ENCODE data around the gene ZNRF3. TPM values are rescaled to one million over a fixed set of nuclear protein-coding genes. Genes with fewer than 3 reads are reported as not detected.
"Not testable (repeated sequence)": the region's sequence is repeated elsewhere in the genome, so short reads cannot be mapped to it uniquely, and the experiment has no call there.

The ZNRF3 gene
- total RNA-seq, 1 donor from 2014 or later, result 6.4 TPM

DNA sequence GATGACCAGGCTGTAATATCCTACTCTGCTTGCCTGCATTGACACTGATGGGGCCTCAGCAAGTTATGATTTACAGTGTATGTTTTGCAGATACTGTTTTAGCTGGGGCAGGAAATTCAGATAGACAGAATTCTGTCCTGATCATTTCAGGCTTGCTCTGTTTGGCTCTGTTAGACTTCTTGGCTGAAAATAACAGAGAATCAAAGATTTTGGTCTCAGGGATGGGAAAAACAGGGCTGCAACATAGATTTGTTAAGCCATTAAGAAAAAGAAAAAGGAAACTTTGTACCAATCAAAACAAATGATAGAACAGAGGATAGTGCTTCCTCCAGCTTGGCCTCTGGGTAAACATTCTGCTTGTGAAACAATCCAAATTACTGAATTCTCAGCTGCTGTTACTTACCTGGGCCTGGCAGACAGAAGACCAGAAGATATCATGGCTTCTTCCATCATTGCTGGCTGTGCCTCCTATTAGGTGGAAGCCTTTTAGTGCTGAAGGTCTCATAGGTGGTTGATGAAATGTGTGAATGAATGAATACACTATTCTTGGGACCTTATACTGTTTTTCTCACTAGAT is 22.0 kb downstream of the ZNRF3 start:
- DNase-seq (ENCODE audit: extremely low read depth, low read depth, low spot score), result no peak

DNA sequence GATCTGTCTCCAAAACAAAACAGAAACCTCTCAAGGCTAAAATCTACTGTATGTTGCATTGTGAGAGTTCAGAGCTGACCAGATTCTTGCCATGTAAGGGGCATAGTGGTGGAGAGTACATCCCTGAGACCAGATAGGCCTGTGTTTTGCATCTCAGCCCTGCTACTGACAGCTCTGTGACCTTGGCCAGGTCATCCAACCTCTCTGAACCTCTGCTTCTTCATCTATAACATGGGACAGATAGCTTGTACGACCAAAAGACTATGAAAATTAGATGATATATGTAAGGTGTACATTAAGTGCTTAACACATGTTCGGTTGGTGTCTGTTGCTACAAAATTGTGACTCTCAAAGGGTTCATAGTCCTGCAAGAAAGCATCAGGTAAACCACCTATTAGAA is 22.9 kb downstream of the ZNRF3 start:
- DNase-seq (ENCODE audit: extremely low read depth, low read depth, low spot score), result no peak

DNA sequence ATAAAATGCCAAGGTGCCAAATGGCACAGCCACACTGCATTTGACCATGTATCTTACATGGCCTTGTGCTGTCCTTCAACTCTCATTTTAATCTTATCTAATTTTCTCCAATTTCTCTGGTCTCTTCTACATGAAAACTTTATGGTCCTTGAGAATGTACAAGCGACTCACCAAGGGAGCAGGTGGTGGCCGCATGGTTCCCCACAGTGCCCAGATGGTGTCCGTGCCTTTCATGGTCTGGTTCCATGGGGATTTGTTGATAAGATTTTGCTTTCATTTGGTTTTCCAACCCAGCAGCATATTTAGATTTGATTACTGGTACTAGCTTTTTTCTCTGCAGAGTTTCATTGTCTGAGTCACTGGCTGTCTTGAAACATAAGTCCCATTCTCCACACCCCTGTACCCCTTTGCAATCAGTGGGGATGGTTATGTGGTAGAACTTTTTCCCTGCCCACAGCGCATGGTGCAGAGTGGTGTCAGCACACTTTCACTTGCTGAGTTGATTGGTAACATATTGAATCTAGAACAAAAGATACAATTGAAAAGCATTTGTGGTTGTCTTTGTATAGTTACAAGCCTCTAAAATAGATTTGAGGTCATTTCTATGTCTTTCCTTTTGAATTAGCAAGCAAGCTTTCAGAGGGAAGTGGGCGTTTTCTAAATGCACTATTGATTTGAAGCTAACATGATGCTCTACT is 24.1 kb downstream of the ZNRF3 start:
- no peak for DNase-seq (ENCODE audit: extremely low read depth, low read depth, low spot score)

DNA sequence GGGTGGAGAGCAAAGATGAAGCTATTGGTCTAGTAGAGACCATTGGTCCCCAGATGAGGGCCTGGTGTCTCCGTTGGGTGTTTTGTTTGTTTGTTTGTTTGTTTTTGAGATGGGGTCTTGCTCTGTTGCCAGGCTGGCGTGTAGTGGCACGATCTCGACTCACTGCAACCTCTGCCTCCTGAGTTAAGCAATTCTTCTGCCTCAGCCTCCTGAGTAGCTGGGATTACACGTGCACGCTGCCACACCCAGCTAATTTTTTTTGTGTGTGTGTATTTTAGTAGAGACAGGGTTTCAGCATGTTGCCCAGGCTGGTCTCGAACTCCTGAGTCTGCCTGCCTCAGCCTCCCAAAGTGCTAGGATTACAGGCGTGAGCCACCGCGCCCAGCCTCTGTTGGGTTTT is 25.4 kb downstream of the ZNRF3 start:
- DNase-seq (ENCODE audit: extremely low read depth, low read depth, low spot score), result not testable (repeated sequence)

DNA sequence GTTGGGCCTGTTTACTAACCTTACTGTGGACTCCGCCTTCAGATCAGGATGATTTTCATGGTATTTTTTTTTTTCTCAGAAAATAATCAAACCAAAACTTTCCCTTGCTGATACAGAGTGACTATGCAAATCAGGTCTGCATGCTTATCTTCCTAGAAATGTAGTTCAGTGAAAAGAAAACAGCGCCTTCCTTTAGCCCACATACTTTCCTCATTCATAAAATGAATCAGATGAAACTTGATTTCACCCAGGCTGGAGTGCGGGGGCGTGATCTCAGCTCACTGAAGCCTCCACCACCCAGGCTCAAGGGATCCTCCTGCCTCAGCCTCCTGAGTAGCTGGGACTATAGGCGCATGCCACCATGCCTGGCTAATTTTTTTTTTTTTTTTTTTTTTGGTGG is 26.0 kb downstream of the ZNRF3 start:
- DNase-seq (ENCODE audit: extremely low read depth, low read depth, low spot score), result no peak

DNA sequence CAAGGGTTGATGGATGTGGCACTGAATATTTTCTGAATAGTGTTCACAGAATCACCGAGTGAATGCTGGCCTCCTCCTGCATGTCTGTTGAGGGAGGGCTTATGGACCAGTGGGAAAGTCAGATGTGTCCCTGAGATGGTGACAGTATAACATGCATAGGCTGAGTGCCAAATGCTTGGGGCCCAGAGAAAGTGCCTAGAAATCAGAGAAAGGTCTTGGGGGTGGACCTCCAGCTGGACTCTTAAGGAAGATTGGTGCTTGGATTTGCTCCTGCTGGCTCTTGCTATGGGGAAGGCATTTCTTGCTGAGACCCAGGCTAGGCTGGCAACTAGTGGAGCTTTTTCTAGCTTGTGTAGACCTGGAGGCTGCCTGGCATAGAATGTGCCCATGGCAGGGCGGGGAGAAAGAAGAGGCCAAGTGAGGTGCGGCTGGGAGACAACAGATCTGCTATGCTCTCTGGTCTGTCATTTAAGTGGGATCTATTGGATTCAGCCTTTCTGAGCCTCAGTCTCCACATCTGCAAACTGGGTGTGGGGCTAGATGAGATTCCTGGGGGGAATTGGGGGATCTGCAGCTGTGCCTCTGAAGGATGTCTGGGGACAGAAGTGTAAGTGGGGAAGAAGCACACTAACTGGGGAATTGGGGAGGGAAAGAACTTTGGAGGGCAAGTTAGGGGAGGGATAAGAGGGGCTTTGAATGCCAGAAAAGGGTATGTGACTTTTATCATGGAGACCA is 27.4 kb downstream of the ZNRF3 start:
- DNase-seq (ENCODE audit: extremely low read depth, low read depth, low spot score), result no peak

DNA sequence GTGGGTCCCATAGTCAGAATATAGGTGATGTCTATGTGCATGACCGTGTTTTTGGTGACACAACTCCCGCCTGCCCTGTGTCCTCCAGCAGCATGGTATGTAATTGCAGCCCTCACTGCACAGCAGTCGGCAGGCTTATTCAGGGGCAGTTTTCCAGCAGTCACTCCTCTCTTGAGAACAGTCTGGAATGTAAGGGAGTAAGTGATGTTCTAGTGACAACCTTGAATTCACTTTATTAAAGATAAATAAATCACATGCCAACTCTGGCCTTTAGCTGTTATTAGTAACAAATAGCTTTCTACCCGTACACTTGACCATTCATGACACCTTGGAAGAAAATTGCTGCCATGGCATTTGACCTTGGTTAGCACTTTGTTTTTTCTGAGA is 27.9 kb downstream of the ZNRF3 start:
- DNase-seq (ENCODE audit: extremely low read depth, low read depth, low spot score), result no peak

DNA sequence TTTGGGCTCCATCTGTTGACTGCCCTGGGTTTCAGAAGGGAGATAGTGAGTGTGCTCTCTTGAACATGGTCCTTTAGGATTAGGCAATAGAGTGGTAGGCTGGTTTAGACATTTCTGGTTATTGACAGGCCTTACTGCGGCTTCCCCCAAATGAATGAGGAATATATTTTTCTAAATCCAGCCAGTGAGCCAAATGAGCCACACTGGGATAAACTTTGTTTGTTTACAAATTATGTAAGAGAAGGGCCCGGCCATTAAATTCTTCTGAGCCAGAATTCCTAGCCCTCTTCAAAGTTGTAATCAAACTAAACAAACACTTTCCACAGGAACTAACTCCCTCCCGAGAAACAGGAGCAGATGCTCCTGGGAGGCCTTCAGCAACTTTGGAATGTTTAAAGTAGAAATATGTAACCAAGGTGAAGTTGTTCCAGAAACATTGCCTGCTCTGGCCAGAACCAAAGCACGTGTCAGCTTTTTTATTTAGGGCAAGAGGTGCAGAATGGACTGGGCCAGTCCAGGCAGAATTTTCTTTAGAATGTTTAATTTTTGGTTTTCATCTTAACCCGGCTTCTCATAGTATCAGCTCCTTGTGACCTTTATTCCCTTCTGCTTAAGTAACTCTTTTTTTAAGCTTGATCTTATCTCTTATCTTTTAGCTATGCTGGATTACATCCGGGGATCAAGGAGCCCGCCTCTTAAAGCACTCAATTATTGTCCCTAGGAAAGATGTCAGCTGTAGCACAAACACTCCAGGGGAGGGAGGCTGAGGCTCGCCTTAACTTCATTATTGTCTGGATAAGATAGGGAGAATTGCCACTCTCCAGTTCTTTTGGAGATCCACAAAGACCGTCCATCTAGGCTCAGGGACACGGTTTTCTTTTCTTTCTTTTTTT is 28.7 kb downstream of the ZNRF3 start:
- no peak for DNase-seq (ENCODE audit: extremely low read depth, low read depth, low spot score)

DNA sequence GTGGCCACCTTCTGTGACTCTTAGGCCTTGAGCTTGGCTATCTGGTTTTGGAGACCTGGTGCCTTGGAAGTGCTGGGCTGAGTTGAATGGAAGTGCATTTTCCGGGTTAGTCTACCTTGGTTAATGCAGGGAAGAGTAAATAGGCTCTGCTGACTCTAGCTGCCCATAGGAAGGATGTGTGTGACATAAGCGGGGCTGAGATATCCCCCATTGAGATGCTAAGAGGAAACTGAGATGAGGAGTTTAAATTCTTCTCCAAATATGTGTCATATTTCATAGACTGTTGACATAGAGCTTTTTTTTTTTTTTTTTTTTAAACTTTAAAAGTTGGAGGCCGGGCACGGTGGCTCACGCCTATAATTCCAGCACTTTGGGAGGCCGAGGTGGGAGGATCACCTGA is 30.8 kb downstream of the ZNRF3 start:
- no peak for DNase-seq (ENCODE audit: extremely low read depth, low read depth, low spot score)

DNA sequence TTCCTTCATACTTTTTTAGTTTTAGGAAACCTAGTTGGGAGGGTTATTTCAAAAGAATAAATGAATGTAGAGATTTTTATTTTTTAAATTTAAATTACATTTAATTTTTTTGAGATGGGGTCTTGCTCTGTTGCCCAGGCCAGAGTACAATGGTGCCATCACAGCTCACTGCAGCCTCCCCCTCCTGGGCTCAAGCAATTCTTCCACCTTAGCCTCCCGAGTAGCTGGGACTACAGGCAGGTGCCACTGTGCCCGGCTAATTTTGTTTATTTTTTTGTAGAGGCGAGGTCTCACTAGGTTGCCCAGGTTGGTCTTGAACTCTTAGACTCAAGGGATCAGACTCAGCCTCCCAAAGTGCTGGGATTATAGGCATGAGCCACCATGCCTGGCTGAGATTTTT is 32.6 kb downstream of the ZNRF3 start:
- no peak for DNase-seq (ENCODE audit: extremely low read depth, low read depth, low spot score)

DNA sequence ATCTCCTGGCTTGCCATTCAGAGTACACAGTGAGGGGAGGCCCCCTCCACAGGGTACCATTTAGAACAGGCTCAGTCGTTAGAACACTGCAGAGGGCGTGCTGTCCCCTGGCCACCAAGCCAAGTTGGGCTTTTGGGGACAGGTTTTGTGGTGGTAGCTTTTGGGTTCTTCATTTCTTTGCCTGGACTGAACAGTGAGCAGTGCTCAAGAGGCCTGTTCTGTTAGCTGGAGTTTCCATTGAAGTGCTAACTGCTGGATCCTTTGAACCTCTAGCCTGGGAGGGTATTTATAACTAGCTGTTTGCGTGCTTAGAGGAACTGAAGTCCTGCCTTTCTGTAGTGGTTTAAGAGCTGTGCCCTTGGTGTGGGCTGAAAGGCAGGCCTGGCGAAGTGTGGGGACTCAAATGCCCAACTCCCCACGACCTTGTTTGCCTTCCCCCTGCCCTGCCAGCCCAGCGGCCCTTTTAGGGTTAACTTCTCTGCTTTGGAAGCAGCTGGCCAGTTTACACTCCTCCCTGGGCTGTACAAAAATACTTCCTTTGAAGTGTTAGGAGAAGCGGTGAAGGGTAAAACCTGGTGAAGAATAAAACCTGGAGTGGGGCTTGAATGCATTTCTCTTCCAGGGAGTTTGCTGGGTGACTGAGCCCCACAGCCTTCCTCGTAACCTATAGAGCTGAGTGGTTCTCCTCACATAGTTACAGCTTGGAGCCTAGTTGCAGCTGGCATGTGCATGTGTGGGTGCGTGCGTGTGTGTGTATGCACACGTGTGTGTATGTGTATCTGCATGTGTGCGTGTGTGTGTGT is 34.6 kb downstream of the ZNRF3 start:
- no peak for DNase-seq (ENCODE audit: extremely low read depth, low read depth, low spot score)

DNA sequence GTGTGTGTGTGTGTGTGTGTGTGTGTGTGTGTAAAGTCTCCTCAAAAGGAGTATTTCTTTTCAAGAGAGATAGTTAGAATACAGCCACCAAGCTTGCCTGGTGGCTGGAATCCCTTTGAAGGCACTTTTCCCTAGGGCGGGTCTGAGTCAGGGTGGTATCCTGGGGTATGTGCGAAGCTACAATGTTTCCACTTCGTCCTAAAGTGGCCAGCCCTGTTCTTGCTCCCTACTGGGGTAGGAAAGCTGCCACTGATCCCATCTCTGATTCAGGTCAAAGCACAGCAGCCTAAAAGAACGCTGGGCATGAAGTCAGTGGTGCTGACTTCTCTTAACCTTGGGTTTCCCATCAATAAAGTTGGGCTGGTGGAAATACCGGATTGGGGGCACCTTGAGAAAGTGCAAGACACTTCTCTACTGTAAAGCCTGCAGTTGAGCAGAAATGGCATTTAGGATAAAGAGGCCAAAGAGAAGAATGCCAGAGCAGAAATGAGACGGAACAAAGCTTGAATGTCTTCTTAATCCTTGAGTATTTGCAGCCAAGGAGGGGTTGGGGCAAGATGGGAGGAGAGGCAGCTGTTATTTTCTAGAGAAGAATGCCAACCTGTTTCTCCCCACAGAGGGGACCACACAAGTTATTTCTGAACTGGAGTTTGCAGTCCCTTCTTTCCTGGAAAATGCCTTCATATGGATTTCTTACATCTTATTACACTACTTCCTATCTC is 35.3 kb downstream of the ZNRF3 start:
- no peak for DNase-seq (ENCODE audit: extremely low read depth, low read depth, low spot score)

DNA sequence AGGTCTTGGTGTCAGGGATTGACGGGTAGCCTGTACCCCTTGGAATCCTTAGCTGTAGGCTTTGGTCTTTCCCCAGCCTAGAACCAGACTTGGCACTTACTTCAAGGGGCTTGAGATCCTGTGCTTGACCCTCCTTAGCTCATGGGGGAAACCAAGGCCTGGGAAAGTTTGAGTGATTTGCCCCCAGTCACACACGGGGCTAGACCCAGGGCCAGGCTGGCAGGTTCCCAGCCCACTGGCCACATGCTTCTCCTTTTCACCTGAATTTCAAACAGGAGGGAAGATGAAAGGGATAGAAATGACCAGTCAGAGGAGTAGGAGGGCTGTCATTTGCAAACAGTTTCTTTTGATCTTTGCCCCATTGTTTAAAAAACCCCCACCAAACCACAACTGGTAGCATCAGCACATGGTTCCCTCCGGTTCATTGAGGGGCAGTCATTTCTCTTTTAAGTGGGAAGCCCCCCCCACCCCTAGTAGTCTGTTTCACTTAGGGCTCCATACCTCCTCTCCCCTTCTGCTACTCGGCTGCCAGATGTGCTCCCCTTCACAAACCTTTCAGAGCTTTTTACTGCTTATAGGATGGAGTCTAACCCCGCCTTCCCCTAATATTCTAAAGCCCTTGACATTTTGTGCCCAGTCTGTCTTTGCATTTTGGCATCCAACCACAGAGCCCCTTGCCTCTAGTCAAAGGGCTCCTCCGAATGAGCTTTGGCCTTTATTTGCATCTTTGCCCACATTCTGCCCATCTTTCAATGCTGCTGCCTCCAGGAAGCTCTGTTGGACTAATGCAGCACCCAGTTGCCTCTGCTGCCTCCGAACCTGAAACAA is 37.6 kb downstream of the ZNRF3 start:
- no peak for DNase-seq (ENCODE audit: extremely low read depth, low read depth, low spot score)

DNA sequence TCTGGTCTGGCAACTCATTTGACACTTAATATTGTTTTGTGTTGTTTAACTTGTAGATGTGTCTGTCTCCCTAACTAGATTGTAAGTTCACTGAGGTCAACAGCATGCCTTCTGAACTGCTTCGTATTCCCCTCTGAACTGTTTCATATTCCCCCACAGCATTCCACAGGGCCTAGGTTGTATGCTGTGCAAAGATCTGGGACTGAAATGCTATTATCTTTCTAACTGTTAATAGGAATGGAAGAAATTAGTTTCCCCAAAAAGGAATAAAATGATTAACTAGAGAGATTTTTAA is 38.2 kb downstream of the ZNRF3 start:
- DNase-seq (ENCODE audit: extremely low read depth, low read depth, low spot score), result no peak

DNA sequence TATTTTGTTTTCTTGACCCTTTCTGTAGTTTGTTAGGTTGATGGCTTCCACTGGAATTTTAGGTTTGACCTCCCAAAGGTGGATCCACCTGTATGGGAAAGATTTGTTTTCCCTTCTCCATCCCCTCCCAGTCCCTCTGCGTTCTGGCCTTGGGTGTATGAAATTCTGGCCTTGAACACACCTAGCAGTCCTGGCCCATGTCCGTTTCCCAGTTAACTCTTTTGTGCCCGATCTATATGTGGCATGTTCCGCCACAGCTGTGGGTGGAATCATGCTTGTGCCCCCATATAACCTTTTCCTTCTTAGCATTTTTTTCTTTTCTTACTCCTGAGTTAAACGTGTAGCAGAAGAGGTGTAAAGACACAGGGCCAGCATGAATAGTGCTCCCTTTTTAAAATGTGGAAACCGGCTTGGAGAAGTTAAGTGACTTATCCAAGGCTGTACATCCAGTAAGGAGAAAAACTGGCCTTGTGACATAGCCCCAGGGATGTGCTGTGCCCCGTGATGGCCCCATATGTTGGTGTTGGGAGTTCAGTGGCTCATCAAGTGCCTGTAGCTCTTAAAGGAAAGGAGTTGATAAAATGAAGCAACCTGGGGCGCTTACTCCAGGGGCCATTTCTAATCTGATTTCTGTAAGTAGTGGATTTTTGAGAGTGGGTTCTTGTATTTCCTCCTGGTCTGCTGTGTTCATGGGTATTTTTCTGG is 39.3 kb downstream of the ZNRF3 start:
- DNase-seq (ENCODE audit: extremely low read depth, low read depth, low spot score), result no peak

DNA sequence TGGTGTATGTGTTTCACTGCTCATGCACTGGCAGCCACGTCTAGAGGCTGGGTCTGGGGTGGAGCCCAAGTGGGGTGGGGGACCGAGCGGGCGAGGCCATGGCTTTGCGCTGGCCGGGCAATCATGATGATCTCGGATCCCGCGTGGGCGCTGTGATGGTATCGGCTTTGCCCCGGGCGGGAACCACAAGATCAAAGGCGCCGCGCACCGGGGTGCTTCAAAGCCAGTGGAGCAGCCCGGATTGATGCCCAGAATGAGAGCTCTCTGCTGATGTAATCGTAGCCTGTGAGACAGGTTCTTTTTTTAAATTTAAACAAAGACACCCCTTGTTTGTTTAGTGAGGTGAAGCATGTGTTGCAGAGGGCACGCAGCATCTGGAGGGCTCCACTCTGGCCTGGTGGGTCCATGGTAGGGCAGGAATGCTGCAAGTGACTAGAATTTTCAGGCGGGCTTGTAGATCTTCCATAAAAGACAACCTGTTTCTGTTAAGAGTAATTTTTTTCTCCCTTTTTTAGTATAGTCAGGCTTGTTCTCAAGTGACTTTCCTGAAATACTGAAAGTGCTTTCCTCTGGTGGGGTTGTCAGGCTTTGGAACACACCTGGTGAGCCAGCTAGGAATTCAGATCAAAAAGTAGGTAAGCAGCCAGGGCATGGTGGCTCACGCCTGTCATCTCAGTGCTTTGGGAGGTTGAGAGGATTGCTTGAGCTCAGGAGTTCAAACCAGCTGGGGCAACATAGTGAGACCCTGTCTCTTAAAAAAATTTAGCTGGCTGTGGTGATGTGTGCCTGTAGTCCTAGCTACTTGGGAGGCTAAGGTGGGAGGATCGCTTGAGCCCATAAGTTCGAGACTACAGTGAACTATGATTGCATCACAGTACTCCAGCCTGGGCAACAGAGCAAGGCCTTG is 40.7 kb downstream of the ZNRF3 start:
- DNase-seq (ENCODE audit: extremely low read depth, low read depth, low spot score), result no peak

DNA sequence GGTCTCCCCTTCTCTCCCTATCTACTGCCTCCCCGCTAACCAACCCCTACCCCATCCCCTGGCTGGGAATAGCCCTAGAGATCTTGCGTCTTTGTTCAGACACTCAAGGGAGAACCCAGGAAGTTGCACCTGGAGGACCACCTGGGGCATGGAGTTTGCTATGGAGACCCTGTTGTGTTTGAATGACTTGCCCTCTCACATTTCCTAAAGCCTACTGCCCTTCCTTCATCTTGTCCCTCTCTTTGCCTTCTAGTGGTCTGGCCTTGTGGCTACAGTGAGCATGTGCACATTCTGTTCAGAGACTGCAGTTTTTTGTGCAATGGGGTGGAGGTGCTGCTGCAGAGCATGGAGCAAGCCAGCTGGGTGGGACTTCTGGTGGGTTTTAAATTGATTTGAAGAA is 42.5 kb downstream of the ZNRF3 start:
- DNase-seq (ENCODE audit: extremely low read depth, low read depth, low spot score), result no peak
